Activated CD8-positive, alpha-beta memory T cell treated with anti-CD3 and anti-CD28 coated beads, Interleukin-2, amount 50 U/mL, for 4 hours (primary cell): Measurements from ENCODE around the gene PRX.
"Not testable (repeated sequence)": the region's sequence is repeated elsewhere in the genome, so short reads cannot be mapped to it uniquely, and the experiment has no call there.

Experiments used
- DNase-seq: peaks from one replicate; pipeline ENCODE4 v3.0.0-alpha.2; 2020

Gene PRX

DNA sequence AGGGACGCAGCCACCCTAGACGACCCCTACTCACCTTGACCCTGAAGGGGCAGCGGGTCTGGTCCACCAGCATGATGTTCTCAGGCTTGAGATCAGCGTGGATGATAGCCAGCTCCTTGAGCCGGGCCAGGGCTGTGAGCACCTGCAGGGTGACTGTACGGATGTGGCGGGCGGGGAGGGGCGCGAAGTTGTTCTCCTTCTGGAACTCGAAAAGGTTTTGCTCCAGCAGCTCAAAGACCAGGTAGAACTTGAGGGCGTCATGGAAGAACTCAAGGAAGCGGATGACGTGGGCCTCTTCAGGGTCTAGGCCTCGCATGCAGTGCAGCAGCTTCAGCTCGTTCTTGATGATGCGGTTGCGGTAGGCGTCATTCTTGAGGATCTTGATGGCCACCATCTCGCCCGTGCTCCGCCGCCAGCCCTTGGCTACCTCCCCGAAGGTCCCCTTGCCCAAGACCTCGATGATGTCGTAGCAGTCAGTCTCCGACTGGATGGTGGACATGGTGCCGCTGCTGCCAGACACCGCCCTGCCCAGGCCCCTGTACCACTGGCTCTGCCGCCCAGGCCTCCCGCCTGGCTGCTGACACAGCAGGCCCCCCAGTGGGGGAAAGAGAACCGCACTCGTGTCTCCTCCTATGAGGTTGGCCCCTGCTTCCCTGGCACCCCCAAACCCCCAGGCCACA lies 23.6 kb downstream of the PRX start:
- DNase-seq: no peak

DNA sequence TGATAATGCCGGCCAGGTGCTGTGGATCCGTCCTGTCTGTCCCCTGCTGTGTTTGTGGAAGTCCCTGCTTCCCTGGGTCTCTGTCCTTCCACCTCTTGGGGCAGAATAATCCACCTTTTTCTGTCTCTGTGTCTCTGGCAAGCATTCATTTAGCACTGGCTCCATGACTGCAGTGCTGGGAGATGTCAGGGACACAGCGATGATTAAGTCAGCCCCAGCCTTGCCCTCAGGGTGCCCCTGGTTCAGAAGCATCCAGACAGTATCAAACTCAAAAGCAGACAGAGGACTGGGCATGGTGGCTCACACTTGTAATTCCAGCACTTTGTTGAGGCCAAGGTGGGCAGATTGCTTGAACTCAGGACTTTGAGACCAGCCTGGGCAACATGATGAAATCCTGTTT lies 24.7 kb downstream of the PRX start:
- no peak for DNase-seq

DNA sequence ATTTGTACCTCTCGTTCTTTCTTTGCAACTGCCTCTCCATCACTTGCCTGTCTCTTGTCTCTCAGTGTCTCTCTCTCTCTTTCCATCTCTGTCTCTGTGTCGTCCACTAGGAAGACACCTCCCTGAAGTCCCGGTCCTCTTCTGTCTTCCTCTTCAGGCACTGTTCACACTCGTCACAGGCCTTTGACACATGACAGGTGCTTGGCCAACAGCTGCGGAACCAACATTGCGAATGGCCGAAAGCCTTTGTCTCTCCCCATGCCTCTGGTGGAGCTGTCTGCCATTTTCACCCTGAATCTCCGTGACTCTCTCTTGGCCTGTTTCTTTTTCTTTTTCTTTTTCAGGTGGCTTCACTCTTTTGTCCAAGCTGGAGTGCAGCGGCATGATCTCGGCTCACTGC lies 26.0 kb downstream of the PRX start:
- DNase-seq: no peak

DNA sequence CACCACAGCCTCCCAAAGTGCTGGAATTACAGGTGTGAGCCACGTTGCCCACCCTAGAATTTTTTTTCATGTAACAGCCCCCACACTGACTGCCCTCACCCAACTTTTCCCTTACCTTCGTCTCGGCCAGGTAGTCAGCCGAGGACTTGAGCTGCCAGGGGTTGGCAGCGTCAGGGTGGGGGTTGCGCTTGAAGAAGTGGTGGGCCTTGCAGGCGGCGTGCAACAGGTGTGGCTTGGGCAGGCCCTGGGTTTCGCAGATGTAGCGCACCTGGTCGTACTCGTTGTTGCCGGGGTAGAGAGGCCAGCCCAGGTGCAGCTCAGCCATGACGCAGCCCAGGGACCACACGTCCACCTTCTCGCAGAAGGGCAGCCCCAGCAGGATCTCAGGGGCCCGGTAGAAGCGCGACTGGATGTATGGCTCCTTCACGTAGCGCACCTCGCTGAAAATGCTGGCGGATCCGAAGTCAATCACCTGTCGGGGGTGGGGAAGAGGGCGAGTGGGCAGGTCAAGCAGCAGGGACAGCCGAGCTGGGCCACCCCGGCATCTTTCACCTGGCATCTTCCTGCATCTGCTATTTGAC lies 29.4 kb downstream of the PRX start:
- no peak for DNase-seq

DNA sequence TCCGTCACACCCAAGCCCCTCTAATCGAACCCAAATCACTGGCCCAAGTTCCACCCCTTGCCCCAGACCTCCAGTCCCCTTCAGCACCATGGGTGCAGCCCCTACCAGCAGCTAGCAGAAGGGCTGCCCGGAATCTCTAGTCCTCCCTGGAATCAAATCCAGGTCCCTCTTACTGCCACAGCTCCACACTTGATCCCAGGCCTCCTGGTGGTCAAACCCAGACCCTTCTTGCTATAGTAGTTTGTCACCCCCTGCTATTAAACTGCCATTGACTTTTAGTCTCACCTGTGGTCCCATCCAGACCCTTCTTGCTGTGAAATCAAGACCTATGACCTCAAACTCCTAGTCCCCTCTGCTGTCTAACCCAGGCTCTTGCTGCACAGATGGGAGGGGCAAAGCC lies 31.9 kb downstream of the PRX start:
- DNase-seq: no peak

DNA sequence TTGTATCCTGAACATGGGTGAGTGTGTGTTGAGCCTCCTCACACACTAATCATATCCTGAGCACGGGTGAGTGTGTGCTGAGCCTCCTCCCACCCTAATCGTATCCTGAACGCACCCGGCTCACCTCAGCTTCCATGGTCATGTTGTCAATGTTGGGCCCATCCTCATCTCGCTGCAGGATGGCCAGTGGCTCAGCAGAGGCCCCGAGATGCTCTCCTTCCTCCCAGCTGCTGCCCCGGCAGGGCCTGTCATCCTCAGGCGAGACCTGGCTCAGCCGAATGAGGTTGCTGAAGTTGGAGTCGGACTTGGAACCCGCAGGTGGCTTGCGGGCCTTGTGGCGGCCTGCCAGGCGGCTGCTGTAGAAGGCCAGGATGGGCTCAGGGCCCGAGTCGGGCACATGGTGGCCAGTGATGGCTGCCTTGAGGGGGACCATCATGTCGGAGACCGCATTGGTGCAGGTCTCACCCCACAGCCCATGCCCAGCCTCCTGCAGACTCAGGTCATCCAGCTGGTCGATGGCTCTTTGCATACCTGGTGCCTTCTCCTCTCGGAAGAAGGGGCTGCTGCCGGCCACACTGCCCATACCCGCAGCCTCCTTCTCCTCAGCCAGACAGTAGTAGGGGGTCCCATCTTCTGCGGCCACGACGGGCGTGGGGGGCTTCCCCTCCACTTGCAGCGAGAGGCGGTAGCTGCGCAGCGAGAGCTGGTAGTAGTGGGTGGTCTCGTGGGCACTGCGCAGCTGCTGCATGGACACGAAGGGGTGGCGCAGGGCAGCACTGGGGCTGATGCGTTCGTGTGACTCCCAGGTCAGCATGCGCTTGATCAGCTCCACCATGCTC lies 32.8 kb downstream of the PRX start:
- no peak for DNase-seq

DNA sequence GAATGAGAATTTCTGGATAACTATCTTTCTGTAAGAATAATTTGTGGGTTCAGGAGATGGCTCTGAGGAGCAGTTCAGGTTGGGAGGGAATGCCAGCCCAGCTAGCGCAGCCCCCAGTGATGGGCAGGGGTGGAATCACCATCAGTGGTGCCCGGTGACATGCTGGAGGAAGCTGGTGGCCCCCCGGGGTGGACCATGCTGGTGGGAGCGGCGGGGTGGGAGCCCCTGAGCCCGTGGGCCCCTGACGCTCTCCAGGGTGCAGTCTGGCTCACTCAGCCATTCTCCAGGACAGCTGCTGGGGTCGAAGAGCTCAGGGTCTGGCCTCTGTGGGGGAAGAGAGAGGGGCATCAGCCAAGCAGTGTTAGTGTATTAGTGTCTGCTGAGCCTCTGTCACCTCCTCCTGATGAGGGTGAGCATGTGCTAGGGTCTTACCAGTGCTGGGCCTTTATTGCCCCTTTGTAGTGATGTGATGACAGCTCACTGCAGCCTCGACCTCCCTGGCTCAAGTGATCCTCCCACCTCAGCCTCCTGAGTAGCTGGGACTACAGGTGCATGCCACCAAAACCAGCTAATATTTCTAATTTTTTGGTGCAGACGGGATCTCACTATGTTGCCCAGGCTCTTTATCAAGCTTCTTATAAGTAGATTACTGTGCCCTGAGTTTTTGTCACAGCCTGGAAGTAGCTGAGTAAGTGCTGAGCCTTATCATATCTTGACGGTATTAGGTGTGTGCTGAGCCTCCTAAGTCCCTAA lies 33.6 kb downstream of the PRX start:
- no peak for DNase-seq

DNA sequence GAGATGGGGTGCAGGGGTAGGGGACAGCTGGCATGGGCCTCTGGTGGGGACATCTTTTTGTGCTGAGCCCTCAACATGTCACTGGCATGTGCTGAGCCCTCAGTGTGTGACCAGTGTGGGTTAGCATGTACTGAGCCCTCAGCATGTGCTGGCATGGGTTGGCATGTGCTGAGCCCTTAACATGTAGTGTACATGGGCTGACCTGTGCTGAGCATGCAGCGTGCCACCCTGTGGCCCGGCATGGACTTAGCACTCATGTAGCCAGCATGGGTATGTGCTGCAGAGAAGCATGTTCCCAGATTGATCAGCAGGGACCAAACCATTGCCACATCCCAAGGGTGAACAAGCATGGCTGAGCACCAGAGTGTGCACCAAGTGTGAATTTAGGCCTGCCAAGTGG lies 34.7 kb downstream of the PRX start:
- DNase-seq: no peak

DNA sequence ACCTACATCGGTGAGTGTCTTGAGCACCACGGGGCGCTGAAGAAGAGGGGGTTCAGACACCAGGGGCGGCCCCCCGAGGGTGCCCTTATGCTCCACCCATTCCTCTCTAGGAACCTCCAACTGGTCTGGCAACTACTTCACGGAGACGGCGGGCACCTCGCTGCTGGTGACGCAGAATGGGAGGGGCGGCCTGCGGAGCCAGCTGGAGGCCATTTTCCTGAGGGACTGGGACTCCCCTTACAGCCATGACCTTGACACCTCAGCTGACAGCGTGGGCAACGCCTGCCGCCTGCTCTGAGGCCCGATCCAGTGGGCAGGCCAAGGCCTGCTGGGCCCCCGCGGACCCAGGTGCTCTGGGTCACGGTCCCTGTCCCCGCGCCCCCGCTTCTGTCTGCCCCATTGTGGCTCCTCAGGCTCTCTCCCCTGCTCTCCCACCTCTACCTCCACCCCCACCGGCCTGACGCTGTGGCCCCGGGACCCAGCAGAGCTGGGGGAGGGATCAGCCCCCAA lies 35.2 kb downstream of the PRX start:
- DNase-seq: no peak

DNA sequence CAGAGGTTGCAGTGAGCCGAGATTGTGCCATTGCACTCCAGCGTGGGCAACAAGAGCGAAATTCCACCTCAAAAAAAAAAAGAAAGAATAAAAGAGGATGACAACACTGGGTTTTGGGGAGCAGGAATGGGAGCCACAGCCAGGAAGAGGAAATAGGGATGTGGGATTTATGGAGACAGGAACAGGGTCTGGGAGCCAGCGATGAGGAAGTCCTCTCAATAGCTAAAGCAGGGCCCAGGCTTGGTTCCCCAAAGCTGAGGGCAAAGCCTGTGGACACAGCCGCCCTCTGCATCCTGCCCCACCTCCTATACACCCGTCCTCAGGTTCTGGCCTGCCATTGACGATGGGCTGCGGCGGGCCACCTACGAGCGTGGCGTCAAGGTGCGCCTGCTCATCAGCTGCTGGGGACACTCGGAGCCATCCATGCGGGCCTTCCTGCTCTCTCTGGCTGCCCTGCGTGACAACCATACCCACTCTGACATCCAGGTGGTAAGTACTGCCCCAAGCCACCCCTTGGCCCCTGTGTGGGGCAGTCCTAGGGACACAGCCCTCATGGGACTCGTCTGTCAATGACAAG lies 36.8 kb downstream of the PRX start:
- DNase-seq: no peak

DNA sequence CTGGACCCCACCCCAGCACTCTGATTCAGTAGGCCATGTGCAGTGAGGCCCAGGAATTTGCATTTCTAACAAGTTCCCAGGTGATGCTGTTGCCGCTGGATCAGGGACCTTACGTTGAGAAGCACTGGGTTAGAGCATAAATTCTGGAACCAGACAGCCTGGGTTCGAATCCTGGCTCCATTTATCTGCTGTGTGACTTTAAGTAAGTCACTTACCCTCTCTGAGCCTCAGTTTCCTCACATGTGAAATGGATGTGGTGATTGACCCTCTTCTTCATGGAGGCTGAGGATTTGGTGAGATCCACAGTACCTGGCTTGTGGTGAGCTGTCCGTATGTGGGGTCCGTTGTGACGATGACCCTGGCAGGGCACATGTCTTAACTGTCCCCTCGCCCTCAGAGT lies 39.1 kb downstream of the PRX start:
- no peak for DNase-seq

DNA sequence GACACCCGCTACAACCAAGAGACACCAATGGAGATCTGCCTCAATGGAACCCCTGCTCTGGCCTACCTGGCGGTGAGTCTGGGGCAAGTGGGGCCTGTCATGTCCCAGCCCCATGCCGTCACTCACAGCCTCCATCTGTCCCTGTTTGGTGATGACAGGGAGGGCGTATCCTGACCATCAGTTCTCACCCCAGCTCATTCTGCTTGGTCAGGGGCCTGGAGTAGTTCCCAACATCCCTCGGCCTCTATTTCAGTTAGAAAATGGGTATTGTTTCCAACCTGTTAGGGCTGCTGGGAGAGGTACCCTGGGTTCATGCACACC lies 41.4 kb downstream of the PRX start:
- DNase-seq: no peak

DNA sequence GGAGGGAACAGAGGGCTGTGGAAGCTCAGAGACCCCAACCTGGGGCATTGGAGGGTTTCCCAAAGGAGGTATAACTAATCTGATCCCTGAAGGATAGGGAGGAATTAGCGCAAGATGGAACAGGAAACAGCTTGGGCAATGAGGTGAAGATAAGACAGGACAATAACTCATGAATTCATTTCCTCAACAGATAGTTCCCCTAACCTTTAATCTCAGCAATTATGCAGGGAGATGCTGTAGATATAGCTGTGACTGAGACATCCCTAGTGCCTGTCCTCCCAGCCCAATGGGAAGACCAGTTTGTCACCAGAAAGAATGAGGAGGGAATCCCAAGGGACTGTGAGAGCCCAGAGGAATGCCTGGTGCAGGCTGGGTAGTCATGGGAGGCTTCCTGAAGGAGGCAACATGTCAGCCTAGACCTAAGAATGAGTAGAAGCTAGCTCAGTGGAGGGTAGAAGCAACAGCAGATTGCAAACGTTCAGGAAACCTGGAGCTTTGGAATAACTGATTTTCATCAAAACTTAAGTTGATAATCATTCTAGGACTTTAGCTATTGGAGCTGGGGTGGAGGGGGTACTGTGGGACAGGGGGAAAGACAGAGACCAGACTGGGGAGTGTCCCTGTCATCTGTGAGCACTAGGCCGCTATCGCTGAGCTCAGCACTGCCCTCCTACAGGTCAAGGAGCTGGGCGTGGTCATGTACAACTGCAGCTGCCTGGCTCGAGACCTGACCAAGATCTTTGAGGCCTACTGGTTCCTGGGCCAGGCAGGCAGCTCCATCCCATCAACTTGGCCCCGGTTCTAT lies 42.0 kb downstream of the PRX start:
- no peak for DNase-seq

DNA sequence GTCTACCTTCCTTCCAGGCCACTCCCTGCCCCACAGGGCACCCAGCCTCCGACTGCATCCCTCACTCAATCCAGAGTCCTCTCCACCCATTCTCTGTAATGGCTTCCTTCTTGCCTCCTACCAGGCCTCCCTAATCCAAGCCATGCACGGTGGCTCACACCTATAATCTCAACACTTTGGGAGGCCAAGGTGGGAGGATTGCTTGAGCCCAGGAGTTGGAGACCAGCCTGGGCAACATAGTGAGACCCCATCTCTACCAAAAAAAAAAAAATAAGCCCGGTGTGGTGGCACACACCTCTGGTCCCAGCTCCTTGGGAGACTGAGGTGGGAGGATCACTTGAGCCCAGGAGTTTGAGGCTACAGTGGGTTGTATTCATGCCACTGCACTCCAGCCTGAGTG lies 42.9 kb downstream of the PRX start:
- DNase-seq: not testable (repeated sequence)

DNA sequence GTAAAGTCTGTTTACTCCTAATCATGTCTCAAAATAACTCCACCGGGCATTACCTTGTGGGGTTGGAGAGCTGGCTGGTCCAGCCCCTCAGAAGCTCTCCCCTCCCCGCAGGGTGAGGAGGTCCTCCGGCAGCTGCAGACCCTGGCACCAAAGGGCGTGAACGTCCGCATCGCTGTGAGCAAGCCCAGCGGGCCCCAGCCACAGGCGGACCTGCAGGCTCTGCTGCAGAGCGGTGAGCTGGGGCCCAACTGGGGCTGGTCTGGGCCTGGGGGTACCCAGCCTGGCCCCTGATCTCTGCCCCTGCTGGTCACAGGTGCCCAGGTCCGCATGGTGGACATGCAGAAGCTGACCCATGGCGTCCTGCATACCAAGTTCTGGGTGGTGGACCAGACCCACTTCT lies 43.4 kb downstream of the PRX start:
- no peak for DNase-seq

DNA sequence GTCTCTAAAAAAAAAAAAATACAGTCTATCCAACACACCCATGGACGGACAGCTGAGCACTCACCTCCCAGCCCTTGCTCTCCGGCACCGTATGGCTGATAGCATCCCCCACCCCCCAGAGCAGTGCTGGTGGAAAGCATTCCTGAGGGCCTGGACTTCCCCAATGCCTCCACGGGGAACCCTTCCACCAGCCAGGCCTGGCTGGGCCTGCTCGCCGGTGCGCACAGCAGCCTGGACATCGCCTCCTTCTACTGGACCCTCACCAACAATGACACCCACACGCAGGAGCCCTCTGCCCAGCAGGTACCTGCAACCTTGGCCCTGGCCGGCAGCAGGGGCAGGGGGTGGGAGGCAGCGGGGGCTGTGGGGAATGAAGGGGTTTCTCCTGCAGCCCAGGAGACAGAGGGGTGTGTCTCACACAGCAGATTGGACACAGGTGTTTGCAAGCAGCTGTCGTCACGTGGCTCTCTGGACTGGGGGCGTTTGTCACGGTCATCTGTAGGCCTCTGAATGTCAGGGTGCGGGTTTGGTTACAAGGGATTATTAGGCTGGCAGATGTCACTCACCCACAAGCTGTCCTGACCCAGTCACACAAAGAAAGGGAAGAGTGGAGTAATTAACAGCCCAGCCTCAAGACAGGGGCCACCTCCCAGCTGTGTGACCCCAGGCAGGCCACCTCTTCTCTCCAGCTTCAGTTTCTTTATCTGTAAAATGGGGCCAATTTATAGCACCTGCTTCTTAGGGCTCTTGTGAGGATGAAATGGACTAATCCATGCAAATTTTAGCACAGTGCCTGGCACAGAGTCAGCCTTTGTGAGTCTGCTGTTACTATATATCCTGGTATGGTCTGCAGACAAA lies 45.4 kb downstream of the PRX start:
- no peak for DNase-seq

DNA sequence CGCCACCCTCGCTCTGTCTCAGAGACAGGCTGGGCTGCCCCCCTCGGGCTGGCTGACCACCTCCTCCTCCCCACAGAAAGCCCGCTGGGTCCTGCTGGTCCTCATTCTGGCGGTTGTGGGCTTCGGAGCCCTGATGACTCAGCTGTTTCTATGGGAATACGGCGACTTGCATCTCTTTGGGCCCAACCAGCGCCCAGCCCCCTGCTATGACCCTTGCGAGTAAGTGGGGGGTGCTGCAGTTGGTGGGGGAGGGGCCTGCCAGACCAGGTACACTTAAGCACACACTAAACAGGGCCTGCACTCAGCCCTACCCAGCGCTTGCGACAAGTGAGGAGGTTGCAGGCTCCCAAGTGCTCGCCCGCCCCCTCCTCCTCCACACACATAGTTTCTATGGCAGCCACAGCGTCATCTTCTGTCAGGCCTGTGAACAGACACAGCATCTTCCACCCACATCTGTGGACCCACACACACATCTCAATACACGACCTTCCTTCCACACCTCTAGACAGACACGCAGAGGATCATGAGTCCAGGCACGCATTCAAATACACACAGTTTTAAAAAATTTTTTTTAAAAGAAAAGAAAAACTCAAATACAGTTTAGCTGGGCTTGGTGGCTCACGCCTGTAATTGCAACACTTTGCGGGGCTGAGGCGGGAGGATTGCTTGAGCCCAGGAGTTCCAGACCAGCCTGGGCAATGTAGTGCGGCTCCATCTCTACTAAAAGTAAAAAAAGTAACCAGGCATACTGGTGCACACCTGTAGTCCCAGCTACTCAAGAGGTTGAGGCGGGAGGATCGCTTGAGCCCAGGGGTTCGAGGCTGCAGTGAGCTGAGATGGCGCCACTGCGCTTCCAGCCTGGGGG lies 46.2 kb downstream of the PRX start:
- DNase-seq: no peak

DNA sequence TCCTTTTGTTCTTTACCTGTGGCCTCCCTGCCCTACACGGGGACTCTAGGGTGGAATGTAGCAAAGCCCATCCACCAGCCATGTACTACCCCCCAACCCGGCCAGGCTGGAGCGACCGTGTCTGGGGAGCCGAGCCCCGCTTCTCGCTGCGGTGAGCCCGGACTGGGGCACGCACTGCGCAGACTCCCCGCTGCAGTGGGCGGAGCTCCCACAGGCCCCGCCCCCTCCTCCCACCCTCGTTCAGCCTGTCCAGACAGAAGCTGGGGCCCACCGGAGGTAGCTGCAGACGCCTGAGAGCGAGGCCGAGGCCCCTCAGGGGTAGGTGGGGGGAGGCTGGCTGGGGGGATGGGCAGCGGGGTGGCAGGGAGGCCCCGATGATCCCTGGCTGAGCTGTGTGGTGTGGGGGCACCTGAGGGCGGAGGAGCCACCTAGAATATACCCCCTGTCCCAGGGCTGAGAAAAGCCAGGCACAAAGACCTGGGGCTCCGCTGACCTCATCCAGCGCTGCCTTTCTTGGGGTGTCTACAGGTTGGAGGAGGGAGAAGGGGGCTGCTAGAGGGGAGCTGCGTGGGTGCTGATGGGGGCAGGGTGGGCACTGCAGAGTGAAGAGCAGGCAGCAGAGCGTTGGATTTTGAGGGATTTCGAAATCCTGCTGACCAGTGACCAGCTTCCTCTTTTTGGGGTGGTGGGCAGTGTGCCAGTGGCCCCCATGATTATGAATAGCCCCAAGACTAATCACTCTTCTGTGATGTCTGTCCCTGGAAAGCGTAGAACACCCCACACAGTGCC lies 47.4 kb downstream of the PRX start:
- peak; percentile 39 for DNase-seq

DNA sequence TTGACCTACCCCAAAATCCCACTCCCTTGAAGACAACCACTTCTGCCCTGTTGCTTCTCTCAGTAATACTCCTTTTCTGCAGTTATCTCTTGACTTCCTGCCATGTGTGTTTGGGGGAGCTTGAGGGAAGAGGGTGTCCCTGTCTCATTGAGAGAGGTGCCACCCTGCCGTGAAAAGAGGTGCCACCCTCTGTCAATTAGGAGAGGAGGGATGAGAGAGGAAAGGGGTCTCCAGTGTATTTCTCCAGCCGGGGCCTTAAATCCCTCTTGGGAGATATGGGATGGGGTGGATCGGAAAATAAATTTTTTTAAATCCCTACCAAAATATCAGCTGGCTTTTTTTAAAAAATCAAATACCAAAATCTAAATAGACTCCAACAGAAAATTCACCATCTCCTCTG lies 48.2 kb downstream of the PRX start:
- DNase-seq: no peak
